ENCODE measurements around the gene PDLIM5. TPM values are rescaled to one million over a fixed set of nuclear protein-coding genes. Genes with fewer than 3 reads are reported as not detected.

The PDLIM5 gene
- total RNA-seq, 1 experiment from 2014 or later, result 44.7 TPM

GRCh38 chr4:94434505-94434904 lies 17.2 kb upstream of the PDLIM5 start:
- ATAC-seq, result no peak
- TF ChIP-seq SIN3A (IDR thresholded peaks at IDR 0.05; ENCODE audit: borderline replicate concordance, insufficient read depth, low read depth, low read length) (no peak), REST (IDR thresholded peaks at IDR 0.05; ENCODE audit: insufficient read depth in 1 of 2, low read depth in 2 of 2, low read length in 1 of 2) (no peak), POLR2AphosphoS5 (IDR thresholded peaks at IDR 0.05; ENCODE audit: low read depth, low read length) (no peak), TCF7L2 (IDR thresholded peaks at IDR 0.05; ENCODE audit: low read depth, low read length) (no peak), CTCF (IDR thresholded peaks at IDR 0.05) (no peak)
- in situ Hi-C loops (cut with HindIII; ENCODE audit: low pct_unique_long_range_greater_than_20kb, low sequenced_read_pairs) (no loop called here), intact Hi-C loops (cut with micrococcal nuclease; ENCODE audit: unreplicated experiment) (no loop called here)
- Histone ChIP-seq H3K27ac (ENCODE audit: low read length) (no peak overlapping the region), H3K4me1 (ENCODE audit: control insufficient read depth, insufficient read depth, low read length) (no peaks in the 10 kb centered on the region), H3K27me3 (ENCODE audit: control insufficient read depth, insufficient read depth, low read length) (no peaks in the 10 kb centered on the region), H3K9me3 (ENCODE audit: control insufficient read depth, insufficient read depth, low read depth, low read length) (no peaks in the 10 kb centered on the region), H3K36me3 (ENCODE audit: control insufficient read depth, insufficient read depth, low read length) (no peaks in the 10 kb centered on the region), H3K4me3 (ENCODE audit: low read depth in 2 of 2, low read length in 2 of 2) (no peak overlapping the region)
- no TSS peak for BruUV-seq (replicated peaks)
- no peak for DNase-seq (ENCODE audit: low read depth, low spot score)
- POLR2A ChIA-PET, result no interaction called here
- CTCF ChIA-PET, result no interaction called here

GRCh38 chr4:94435874-94436273 lies 15.9 kb upstream of the PDLIM5 start:
- no TSS peak for BruUV-seq (replicated peaks)
- no peak overlapping the region for H3K4me3 ChIP-seq (ENCODE audit: low read depth in 2 of 2, low read length in 2 of 2)
- DNase-seq (ENCODE audit: low read depth, low spot score) (no peak), ATAC-seq (no peak)
- POLR2A ChIA-PET, result no interaction called here
- intact Hi-C loops (cut with micrococcal nuclease; ENCODE audit: unreplicated experiment), result no loop called here
- no peaks in the 10 kb centered on the region for H3K36me3 ChIP-seq (ENCODE audit: control insufficient read depth, insufficient read depth, low read length)
- in situ Hi-C loops (cut with HindIII; ENCODE audit: low pct_unique_long_range_greater_than_20kb, low sequenced_read_pairs), result no loop called here
- H3K9me3 ChIP-seq (ENCODE audit: control insufficient read depth, insufficient read depth, low read depth, low read length), result no peaks in the 10 kb centered on the region
- TF ChIP-seq TCF7L2 (IDR thresholded peaks at IDR 0.05; ENCODE audit: low read depth, low read length) (no peak), POLR2AphosphoS5 (IDR thresholded peaks at IDR 0.05; ENCODE audit: low read depth, low read length) (no peak), SIN3A (IDR thresholded peaks at IDR 0.05; ENCODE audit: borderline replicate concordance, insufficient read depth, low read depth, low read length) (no peak), REST (IDR thresholded peaks at IDR 0.05; ENCODE audit: insufficient read depth in 1 of 2, low read depth in 2 of 2, low read length in 1 of 2) (no peak), CTCF (IDR thresholded peaks at IDR 0.05) (no peak)
- no peak overlapping the region for H3K27ac ChIP-seq (ENCODE audit: low read length)
- CTCF ChIA-PET, result no interaction called here
- H3K4me1 ChIP-seq (ENCODE audit: control insufficient read depth, insufficient read depth, low read length), result no peaks in the 10 kb centered on the region
- H3K27me3 ChIP-seq (ENCODE audit: control insufficient read depth, insufficient read depth, low read length), result no peaks in the 10 kb centered on the region
